Measurements from ENCODE around the gene CCNK.

The CCNK gene

GRCh38 chr14:99506276-99506675 lies 25.1 kb downstream of the CCNK start:
- TF ChIP-seq CTCF (conservative IDR thresholded peaks at IDR 0.05; ENCODE audit: low read depth) = no peak
- DNase-seq (ENCODE audit: low spot score) = no peak
- no peak overlapping the region for H3K27ac ChIP-seq
- POLR2A ChIA-PET (ENCODE audit: low non-redundant PET) = no interaction called here
- CTCF ChIA-PET = no interaction called here

- TF ChIP-seq CTCF (conservative IDR thresholded peaks at IDR 0.05; ENCODE audit: low read depth) = no peak
- DNase-seq (ENCODE audit: low spot score) = no peak
- ChIA-PET CTCF (no interaction called here), POLR2A (ENCODE audit: low non-redundant PET) (no interaction called here)
- H3K27ac ChIP-seq = peak overlapping the region; percentile 62
These were observed 26.8 kb downstream of the CCNK start for GRCh38 chr14:99507860-99508640.

GRCh38 chr14:99508896-99509629 lies 27.9 kb downstream of the CCNK start:
- ChIA-PET POLR2A (ENCODE audit: low non-redundant PET) (no interaction called here), CTCF (interaction anchor here (0.7 kb wide), 1 partner anchor 65 kb away, joined by 3 read pairs; no protein-coding TSS in a partner anchor)
- peak; percentile 15 for DNase-seq (ENCODE audit: low spot score)
- no peak for TF ChIP-seq CTCF (conservative IDR thresholded peaks at IDR 0.05; ENCODE audit: low read depth)
- H3K27ac ChIP-seq = peak overlapping the region; percentile 62

GRCh38 chr14:99509871-99510555 lies 28.8 kb downstream of the CCNK start:
- DNase-seq (ENCODE audit: low spot score) = no peak
- ChIA-PET POLR2A (ENCODE audit: low non-redundant PET) (no interaction called here), CTCF (no interaction called here)
- H3K27ac ChIP-seq = 0 out of 2 replicates have a peak overlapping the region, but pooled peaks have one; percentile 62
- no peak for TF ChIP-seq CTCF (conservative IDR thresholded peaks at IDR 0.05; ENCODE audit: low read depth)

GRCh38 chr14:99510556-99511139 lies 29.4 kb downstream of the CCNK start:
- ChIA-PET POLR2A (ENCODE audit: low non-redundant PET) (no interaction called here), CTCF (interaction anchor here (0.7 kb wide), 1 partner anchor 120 kb away, joined by 3 read pairs; no protein-coding TSS in a partner anchor)
- TF ChIP-seq CTCF (conservative IDR thresholded peaks at IDR 0.05; ENCODE audit: low read depth) = no peak
- H3K27ac ChIP-seq = no peak overlapping the region
- no peak for DNase-seq (ENCODE audit: low spot score)
